ENCODE measurements around the gene IVL.

The IVL gene

DNA sequence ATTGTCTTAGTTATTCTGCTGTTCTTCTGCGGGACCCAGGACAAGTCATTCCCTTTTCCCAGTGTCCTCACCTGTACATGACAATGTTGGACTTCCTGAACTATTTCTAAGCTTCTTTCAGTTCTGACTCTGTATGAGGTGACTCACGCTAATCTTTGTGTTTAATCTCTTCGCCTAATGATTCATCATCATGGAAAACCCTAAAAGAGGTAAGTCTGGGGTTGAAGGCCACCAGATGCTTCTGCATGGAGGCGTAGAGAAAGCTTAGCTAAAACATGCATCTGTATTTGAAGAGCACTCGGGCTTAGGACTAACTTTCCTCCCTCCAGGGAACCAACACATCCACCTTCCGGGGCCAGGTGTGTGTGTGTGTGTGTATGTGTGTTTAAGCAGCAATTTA lies 46.1 kb downstream of the IVL start:
- no peak overlapping the region for H3K4me3 ChIP-seq (ENCODE audit: low read length)
- no peak for DNase-seq (ENCODE audit: low read depth)
- no peaks in the 10 kb centered on the region for H3K9me3 ChIP-seq (ENCODE audit: control insufficient read depth, low read length)
- peaks cover 5% of the 10 kb centered on the region for H3K27me3 ChIP-seq (replicated peaks; ENCODE audit: control insufficient read depth, insufficient read depth, low read length)
- H3K9ac ChIP-seq (ENCODE audit: low read length), result no peak overlapping the region
- H3K4me1 ChIP-seq (ENCODE audit: control insufficient read depth, insufficient read depth, low read length), result no peaks in the 10 kb centered on the region
- H3K36me3 ChIP-seq (ENCODE audit: control insufficient read depth, insufficient read depth, low read length, severe bottlenecking), result no peaks in the 10 kb centered on the region

DNA sequence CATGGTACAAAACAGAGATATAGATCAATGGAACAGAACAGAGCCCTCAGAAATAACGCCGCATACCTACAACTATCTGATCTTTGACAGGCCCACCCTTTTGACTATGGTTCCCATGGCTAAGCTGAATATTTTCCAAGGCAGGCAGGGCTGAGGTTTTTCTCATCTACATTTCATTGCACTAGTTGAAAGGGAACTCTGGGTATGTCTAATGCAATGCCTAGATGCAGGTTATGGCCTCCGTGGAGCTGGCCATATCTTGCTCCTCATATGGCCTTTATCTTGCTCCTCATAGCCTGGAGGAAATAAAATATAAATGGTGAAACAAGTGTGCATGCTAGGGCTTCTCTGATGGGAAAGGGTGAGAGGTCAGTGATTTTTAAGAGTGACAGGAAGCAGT lies 49.2 kb downstream of the IVL start:
- no peak for DNase-seq (ENCODE audit: low read depth)
- Histone ChIP-seq H3K4me3 (ENCODE audit: low read length) (no peak overlapping the region), H3K9ac (ENCODE audit: low read length) (no peak overlapping the region), H3K27me3 (replicated peaks; ENCODE audit: control insufficient read depth, insufficient read depth, low read length) (peaks cover 7% of the 10 kb centered on the region), H3K36me3 (ENCODE audit: control insufficient read depth, insufficient read depth, low read length, severe bottlenecking) (no peaks in the 10 kb centered on the region), H3K9me3 (ENCODE audit: control insufficient read depth, low read length) (no peaks in the 10 kb centered on the region), H3K4me1 (ENCODE audit: control insufficient read depth, insufficient read depth, low read length) (no peaks in the 10 kb centered on the region)

DNA sequence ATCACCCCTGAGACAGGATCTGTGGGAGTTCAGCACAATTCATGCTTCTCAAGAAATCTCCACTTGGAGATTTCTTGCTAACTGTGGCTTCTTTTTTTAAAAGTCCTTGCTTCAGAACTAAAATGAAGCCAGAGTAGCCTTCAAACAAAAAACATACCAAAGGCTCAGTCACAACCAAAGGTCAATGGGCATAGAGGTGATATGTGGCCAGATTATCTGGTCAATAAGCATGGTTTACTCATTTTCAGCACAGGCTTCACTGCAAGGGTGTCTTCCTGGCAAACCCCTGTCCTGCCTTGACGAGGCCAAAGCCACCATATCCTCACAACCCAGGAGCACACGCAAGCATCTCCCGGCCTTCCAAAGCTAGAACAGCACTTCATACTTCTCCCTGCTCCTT lies 50.9 kb downstream of the IVL start:
- Histone ChIP-seq H3K4me1 (ENCODE audit: control insufficient read depth, insufficient read depth, low read length) (no peaks in the 10 kb centered on the region), H3K27me3 (replicated peaks; ENCODE audit: control insufficient read depth, insufficient read depth, low read length) (peaks cover 7% of the 10 kb centered on the region), H3K36me3 (ENCODE audit: control insufficient read depth, insufficient read depth, low read length, severe bottlenecking) (no peaks in the 10 kb centered on the region), H3K9me3 (ENCODE audit: control insufficient read depth, low read length) (no peaks in the 10 kb centered on the region), H3K9ac (ENCODE audit: low read length) (no peak overlapping the region), H3K4me3 (ENCODE audit: low read length) (no peak overlapping the region)
- no peak for DNase-seq (ENCODE audit: low read depth)

DNA sequence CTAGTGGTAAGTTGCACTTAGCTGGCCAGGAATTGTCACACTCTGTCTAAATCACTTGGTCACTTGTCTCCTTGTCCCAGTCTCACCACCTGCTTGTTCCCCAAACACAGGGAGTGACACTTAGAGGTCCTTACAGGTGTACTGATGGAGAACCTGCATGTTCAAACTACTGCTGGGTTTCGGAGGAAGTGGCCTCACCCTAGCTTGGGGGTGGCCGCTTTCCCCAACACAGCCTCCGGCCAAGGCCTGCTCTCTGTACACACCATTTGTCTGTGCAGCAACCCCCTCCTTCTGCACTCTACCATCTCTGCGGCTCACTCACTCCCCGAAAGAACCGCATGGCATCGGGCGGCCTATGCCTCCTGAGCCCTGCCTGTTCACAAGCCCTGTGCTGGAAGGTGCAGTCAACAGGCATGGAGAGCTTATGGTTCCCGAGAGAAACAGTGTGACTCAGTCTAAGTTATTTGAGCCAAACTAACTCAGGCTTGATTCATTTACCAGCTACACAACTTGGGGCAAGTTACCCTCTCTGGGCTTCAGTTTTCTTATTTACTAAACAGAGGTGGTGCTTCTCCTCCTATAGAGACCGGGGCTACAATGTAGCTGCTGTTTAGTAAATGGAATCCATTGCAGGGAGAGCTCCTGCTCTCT lies 51.6 kb downstream of the IVL start:
- H3K9ac ChIP-seq (ENCODE audit: low read length), result no peak overlapping the region
- DNase-seq (ENCODE audit: low read depth), result no peak
- peaks cover 7% of the 10 kb centered on the region for H3K27me3 ChIP-seq (replicated peaks; ENCODE audit: control insufficient read depth, insufficient read depth, low read length)
- no peaks in the 10 kb centered on the region for H3K9me3 ChIP-seq (ENCODE audit: control insufficient read depth, low read length)
- no peaks in the 10 kb centered on the region for H3K36me3 ChIP-seq (ENCODE audit: control insufficient read depth, insufficient read depth, low read length, severe bottlenecking)
- no peak overlapping the region for H3K4me3 ChIP-seq (ENCODE audit: low read length)
- no peaks in the 10 kb centered on the region for H3K4me1 ChIP-seq (ENCODE audit: control insufficient read depth, insufficient read depth, low read length)

DNA sequence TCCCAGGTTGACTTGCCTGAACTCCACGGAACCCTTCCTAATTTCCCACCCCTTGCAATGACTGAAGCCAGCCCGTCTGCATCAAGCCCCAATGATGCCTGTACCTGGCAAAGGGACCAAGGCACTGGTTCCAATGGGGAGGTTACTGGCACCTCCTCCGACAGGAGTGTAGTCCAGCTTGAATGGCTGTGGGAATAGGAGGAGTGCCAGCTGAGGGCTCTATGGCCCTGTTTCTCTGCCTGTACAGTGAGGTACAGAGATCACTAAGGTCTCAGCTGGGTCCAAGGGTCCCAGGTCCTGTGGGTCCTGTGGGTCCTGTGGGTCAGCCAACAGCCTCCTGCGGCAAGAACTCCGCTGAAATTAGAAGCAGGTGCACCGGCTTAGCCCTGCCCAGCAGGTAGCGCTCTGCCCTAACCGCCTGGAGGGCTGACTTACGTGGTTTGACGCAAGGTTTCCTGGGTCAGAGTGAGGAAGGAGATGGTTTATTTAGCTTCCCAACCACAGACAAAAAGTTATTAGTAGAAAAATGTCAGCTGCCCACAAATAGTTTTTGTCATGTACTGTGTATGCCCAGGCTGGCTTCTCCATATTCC lies 52.2 kb downstream of the IVL start:
- Histone ChIP-seq H3K9me3 (ENCODE audit: control insufficient read depth, low read length) (no peaks in the 10 kb centered on the region), H3K27me3 (replicated peaks; ENCODE audit: control insufficient read depth, insufficient read depth, low read length) (peaks cover 10% of the 10 kb centered on the region), H3K4me1 (ENCODE audit: control insufficient read depth, insufficient read depth, low read length) (no peaks in the 10 kb centered on the region), H3K4me3 (ENCODE audit: low read length) (no peak overlapping the region), H3K36me3 (ENCODE audit: control insufficient read depth, insufficient read depth, low read length, severe bottlenecking) (no peaks in the 10 kb centered on the region), H3K9ac (ENCODE audit: low read length) (no peak overlapping the region)
- DNase-seq (ENCODE audit: low read depth), result no peak
